GM23248 (cell line): ENCODE measurements around the gene SERPINI2. TPM values are rescaled to one million over a fixed set of nuclear protein-coding genes. Genes with fewer than 3 reads are reported as not detected.

ENCODE experiments used
- DNase-seq: peaks from one replicate; pipeline ENCODE4 v3.0.0-alpha.2; 2015
- H2AFZ ChIP-seq: fragments of 200-600 bp; sonication (generic); 2 replicates; pipeline ENCODE4 v1.6.1; 2016; ENCODE audit warnings: antibody characterized with exemption
- H3F3A ChIP-seq: fragments of 200-600 bp; sonication (generic); 2 replicates; pipeline ENCODE4 v1.6.1; 2016; ENCODE audit warnings: mild to moderate bottlenecking, antibody characterized with exemption, mixed run types; ENCODE audit not compliant: insufficient read depth
- H3K27ac ChIP-seq: fragments of 200-600 bp; sonication (generic); 2 replicates; pipeline ENCODE4 v1.5.1; 2016; ENCODE audit warnings: mild to moderate bottlenecking
- H3K27me3 ChIP-seq: fragments of 200-600 bp; sonication (generic); replicated peaks from 2 replicates; pipeline ENCODE4 v1.6.1; 2016; ENCODE audit warnings: mild to moderate bottlenecking; ENCODE audit not compliant: insufficient read depth
- H3K36me3 ChIP-seq: fragments of 200-600 bp; sonication (generic); 2 replicates; pipeline ENCODE4 v1.6.1; 2016; ENCODE audit warnings: low read depth, mild to moderate bottlenecking
- H3K4me1 ChIP-seq: fragments of 200-600 bp; sonication (generic); 2 replicates; pipeline ENCODE4 v1.6.1; 2016; ENCODE audit warnings: mild to moderate bottlenecking; ENCODE audit not compliant: insufficient read depth
- H3K4me2 ChIP-seq: fragments of 200-600 bp; sonication (generic); one replicate; pipeline ENCODE4 v1.6.1; 2016; ENCODE audit warnings: mild to moderate bottlenecking; ENCODE audit not compliant: unreplicated experiment
- H3K4me3 ChIP-seq: fragments of 200-600 bp; sonication (generic); 2 replicates; pipeline ENCODE4 v1.5.1; 2016; ENCODE audit warnings: mild to moderate bottlenecking
- H3K79me2 ChIP-seq: fragments of 200-600 bp; sonication (generic); 2 replicates; pipeline ENCODE4 v1.6.1; 2016; ENCODE audit warnings: mild to moderate bottlenecking; ENCODE audit not compliant: insufficient read depth
- H3K9ac ChIP-seq: fragments of 200-600 bp; sonication (generic); 2 replicates; pipeline ENCODE4 v1.6.1; 2016; ENCODE audit warnings: mild to moderate bottlenecking
- H3K9me2 ChIP-seq: fragments of 200-600 bp; sonication (generic); 2 replicates; pipeline ENCODE4 v1.6.1; 2016; ENCODE audit warnings: mixed run types, mild to moderate bottlenecking, moderate library complexity; ENCODE audit not compliant: insufficient read depth
- H3K9me3 ChIP-seq: fragments of 200-600 bp; sonication (generic); one replicate; pipeline ENCODE4 v1.6.1; 2017; ENCODE audit warnings: low read depth
- H4K20me1 ChIP-seq: fragments of 200-600 bp; sonication (generic); 2 replicates; pipeline ENCODE4 v1.6.0; 2016; ENCODE audit not compliant: insufficient read depth
- EZH2 ChIP-seq: fragments of 200-600 bp; sonication (generic); IDR thresholded peaks from 2 replicates; pipeline ENCODE4 v1.6.1; 2018; ENCODE audit warnings: antibody characterized with exemption, mild to moderate bottlenecking; ENCODE audit not compliant: insufficient read depth, poor library complexity, severe bottlenecking
- EZH2phosphoT487 ChIP-seq: fragments of 200-600 bp; sonication (generic); IDR thresholded peaks from 2 replicates; pipeline ENCODE4 v1.6.1; 2018; ENCODE audit warnings: antibody characterized with exemption, moderate library complexity, mild to moderate bottlenecking, low read depth; ENCODE audit not compliant: insufficient read depth
- WGBS, 2 experiments: methylation state at CpG; one replicate each; pipeline ENCODE4 v1.1.6; 2015 to 2017; ENCODE audit warnings: low lambda C conversion rate in 2 of 2, low coverage in 1 of 2; ENCODE audit errors: missing lambda C conversion rate in 2 of 2; 5-methylcytosine and 5-hydroxymethylcytosine counted together
- in situ Hi-C: fragments of 300-500 bp; cut with MboI; formaldehyde crosslinking; loops from 2 replicates; pipeline ENCODE4 v1.15.0; 2020
- polyA plus RNA-seq: library from polyadenylated mRNA; unstranded; fragments of >200 nt; fragmentation: Nextera tagmentation; extraction: Ambion mirVana; gene quantifications from 2 replicates; pipeline ENCODE4 v1.2.1, GENCODE V29; 2016
- total RNA-seq: library from RNA; depleted of rRNA; stranded (reverse); fragments of >200 nt; shearing (Covaris generic); gene quantifications from 2 replicates; pipeline ENCODE4 v1.2.3, GENCODE V29; 2014; rRNA removed

The SERPINI2 gene
- total and polyA plus RNA-seq, 2 experiments from 2014 or later = not detected

- H3K9ac ChIP-seq = no peak overlapping the region
- H3K4me3 ChIP-seq = no peak overlapping the region
- H3F3A ChIP-seq = no peaks in the 10 kb centered on the region
- 18 to 19% methylated on average over 1 of the region's 1 CpG for WGBS, 2 experiments
- H3K79me2 ChIP-seq = no peaks in the 10 kb centered on the region
- H3K4me1 ChIP-seq = no peaks in the 10 kb centered on the region
- no peaks in the 10 kb centered on the region for H4K20me1 ChIP-seq
- H3K9me3 ChIP-seq = no peaks in the 10 kb centered on the region
- TF ChIP-seq EZH2 = no peak
- TF ChIP-seq EZH2phosphoT487 = no peak
- no peak overlapping the region for H3K27ac ChIP-seq
- H2AFZ ChIP-seq = no peak overlapping the region
- no peaks in the 10 kb centered on the region for H3K9me2 ChIP-seq
- no peaks in the 10 kb centered on the region for H3K36me3 ChIP-seq
- DNase-seq = no peak
- no peak overlapping the region for H3K4me2 ChIP-seq
- H3K27me3 ChIP-seq = no peaks in the 10 kb centered on the region
- in situ Hi-C loops = loop anchor here (25.0 kb wide), 1 partner anchor 478 kb away; no protein-coding TSS in a partner anchor
Measured at GRCh38 chr3:167409611-167410010, 64.2 kb downstream of the SERPINI2 start.

DNA sequence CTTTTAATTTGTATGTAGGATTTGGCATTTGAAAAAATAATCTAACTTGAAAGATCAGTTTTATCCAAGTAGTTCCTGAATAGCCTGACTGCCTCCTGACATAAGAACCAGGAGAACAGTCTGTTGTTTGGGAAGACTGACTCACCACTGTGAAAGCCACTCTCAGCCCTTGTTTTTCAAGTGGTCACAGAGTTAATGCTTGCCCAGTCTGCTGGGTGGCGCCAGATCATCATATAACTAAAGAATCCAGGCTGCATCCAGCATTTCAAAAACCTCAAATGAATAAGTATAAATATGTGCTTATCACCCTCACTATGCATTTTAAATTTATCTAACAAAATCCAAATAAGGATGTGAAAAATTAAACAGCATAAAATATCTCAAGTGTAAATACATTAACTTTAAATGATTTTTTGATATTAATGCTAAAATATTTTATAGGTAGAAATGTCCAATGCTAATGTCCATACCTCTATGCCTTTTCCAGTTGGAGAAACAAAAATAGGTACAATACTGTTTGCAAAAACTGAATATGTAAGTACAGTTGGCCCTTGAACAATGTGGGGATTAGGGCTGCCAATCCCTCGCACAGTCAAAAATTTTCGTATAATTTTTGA is 66.9 kb downstream of the SERPINI2 start:
- 51 to 53% methylated on average over 3 of the region's 3 CpGs for WGBS, 2 experiments
- Histone ChIP-seq H3F3A (no peaks in the 10 kb centered on the region), H3K27ac (no peak overlapping the region), H3K36me3 (no peaks in the 10 kb centered on the region), H2AFZ (no peak overlapping the region), H3K27me3 (no peaks in the 10 kb centered on the region), H3K4me1 (no peaks in the 10 kb centered on the region), H3K4me2 (no peak overlapping the region), H3K79me2 (no peaks in the 10 kb centered on the region), H4K20me1 (no peaks in the 10 kb centered on the region), H3K9me2 (no peaks in the 10 kb centered on the region), H3K9me3 (no peaks in the 10 kb centered on the region), H3K9ac (no peak overlapping the region), H3K4me3 (no peak overlapping the region)
- DNase-seq = peak; percentile 84
- TF ChIP-seq EZH2phosphoT487 (no peak), EZH2 (no peak)
- in situ Hi-C loops = loop anchor here (25.0 kb wide), 1 partner anchor 480 kb away; no protein-coding TSS in a partner anchor

DNA sequence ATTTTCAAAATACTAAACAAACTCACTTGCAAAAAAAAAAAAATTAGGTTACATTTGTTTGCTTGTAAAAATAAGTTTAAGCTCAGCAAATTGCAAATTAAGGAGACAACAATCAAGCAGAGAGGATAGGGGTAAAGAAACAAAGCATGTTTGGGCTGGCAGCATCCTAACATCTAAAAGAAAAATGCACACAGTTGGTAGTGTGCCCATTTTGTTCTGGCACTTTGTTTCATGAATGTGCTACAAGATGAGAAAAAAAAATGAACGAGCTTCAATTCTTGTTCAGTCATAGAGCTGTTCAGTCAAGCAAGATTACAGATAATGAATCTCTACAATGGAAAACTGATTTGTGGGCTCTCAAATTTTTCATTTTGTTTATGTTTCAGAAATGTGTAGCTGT is 76.0 kb downstream of the SERPINI2 start:
- Histone ChIP-seq H3K4me1 (no peaks in the 10 kb centered on the region), H3K9me2 (no peaks in the 10 kb centered on the region), H2AFZ (no peak overlapping the region), H3K4me2 (no peak overlapping the region), H3K79me2 (no peaks in the 10 kb centered on the region), H3K36me3 (no peaks in the 10 kb centered on the region), H3K27me3 (no peaks in the 10 kb centered on the region), H3K9ac (no peak overlapping the region), H3K4me3 (no peak overlapping the region), H3K9me3 (no peaks in the 10 kb centered on the region), H3F3A (no peaks in the 10 kb centered on the region), H3K27ac (no peak overlapping the region), H4K20me1 (no peaks in the 10 kb centered on the region)
- TF ChIP-seq EZH2phosphoT487 (no peak), EZH2 (no peak)
- WGBS, 2 experiments = 0% methylated on average over 1 of the region's 1 CpG
- in situ Hi-C loops = no loop called here
- no peak for DNase-seq

DNA sequence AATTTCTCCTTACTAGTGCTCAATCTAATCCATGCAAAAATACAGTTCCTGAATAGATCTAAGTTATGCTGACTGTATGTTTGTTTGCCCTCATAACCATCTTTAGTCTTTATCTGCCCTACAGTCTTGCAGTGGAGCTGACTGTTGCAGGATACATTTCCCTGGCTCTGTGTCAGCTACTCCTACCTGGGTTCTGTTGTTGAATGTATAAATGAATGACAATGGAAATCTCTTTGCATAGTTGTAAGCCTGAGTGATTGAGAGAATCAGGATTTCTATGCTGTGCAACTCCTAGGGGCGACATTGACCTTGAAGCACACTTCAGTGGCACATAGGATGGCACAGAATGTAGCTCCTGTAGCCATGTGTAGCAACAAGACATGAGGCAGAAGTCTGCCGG is 77.8 kb downstream of the SERPINI2 start:
- H4K20me1 ChIP-seq = no peaks in the 10 kb centered on the region
- H3K4me2 ChIP-seq = no peak overlapping the region
- no peak overlapping the region for H3K9ac ChIP-seq
- no peaks in the 10 kb centered on the region for H3K79me2 ChIP-seq
- H3K9me2 ChIP-seq = no peaks in the 10 kb centered on the region
- DNase-seq = no peak
- H2AFZ ChIP-seq = no peak overlapping the region
- H3K4me1 ChIP-seq = no peaks in the 10 kb centered on the region
- H3K27me3 ChIP-seq = no peaks in the 10 kb centered on the region
- H3K36me3 ChIP-seq = no peaks in the 10 kb centered on the region
- in situ Hi-C loops = no loop called here
- no peak overlapping the region for H3K4me3 ChIP-seq
- H3K27ac ChIP-seq = no peak overlapping the region
- H3K9me3 ChIP-seq = no peaks in the 10 kb centered on the region
- WGBS, 2 experiments = 7% methylated on average over 2 of the region's 2 CpGs
- no peaks in the 10 kb centered on the region for H3F3A ChIP-seq
- TF ChIP-seq EZH2phosphoT487 = no peak
- TF ChIP-seq EZH2 = no peak

DNA sequence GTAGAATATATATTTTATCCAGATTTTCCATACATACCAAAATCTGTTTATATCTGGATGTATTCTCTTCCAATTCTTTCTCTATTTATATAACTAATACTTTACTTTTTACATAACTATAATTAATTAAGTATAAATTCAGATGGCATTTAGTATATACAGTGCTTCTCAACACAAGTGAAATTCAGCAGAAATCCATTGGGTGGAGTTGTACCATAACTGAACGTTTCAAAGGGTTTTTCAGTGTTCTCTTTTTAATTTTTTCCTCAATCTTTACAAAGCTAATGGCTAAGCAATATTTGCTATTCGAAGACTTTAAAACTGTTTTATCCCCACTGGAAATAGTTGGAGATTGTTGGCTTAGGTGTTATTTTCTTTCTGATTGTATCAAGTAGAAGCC is 79.8 kb downstream of the SERPINI2 start:
- no peaks in the 10 kb centered on the region for H3F3A ChIP-seq
- H3K4me3 ChIP-seq = no peak overlapping the region
- no peak overlapping the region for H3K9ac ChIP-seq
- no peaks in the 10 kb centered on the region for H3K9me3 ChIP-seq
- H2AFZ ChIP-seq = no peak overlapping the region
- no peaks in the 10 kb centered on the region for H3K9me2 ChIP-seq
- in situ Hi-C loops = no loop called here
- H3K36me3 ChIP-seq = no peaks in the 10 kb centered on the region
- WGBS, 2 experiments = 2 to 5% methylated on average over 2 of the region's 2 CpGs
- no peak for TF ChIP-seq EZH2phosphoT487
- TF ChIP-seq EZH2 = no peak
- H3K4me2 ChIP-seq = no peak overlapping the region
- no peaks in the 10 kb centered on the region for H3K4me1 ChIP-seq
- no peaks in the 10 kb centered on the region for H3K79me2 ChIP-seq
- no peak overlapping the region for H3K27ac ChIP-seq
- no peaks in the 10 kb centered on the region for H3K27me3 ChIP-seq
- H4K20me1 ChIP-seq = no peaks in the 10 kb centered on the region
- DNase-seq = no peak

Other genes with a start within 250 kb of the SERPINI2 start
- gene ZBBX, start 93.7 kb downstream of the SERPINI2 start, total RNA-seq = not detected in 2 replicates
- not detected in 2 replicates for gene ZBBX, start 93.7 kb downstream of the SERPINI2 start, polyA plus RNA-seq
- gene WDR49, start 179.9 kb upstream of the SERPINI2 start, total RNA-seq = not detected in 2 replicates
- gene WDR49, start 179.9 kb upstream of the SERPINI2 start, polyA plus RNA-seq = not detected in 2 replicates